SH-SY5Y (cell line): Measurements from ENCODE around the gene C10orf90.

Experiments used
- GATA2 ChIP-seq: IDR thresholded peaks from 2 replicates; pipeline ENCODE4 v1.6.1; 2011; ENCODE audit warnings: mild to moderate bottlenecking, low read depth, low read length
- GATA3 ChIP-seq: IDR thresholded peaks from 2 replicates; pipeline ENCODE4 v1.6.1; 2011; ENCODE audit warnings: low read depth, mild to moderate bottlenecking, low read length, moderate library complexity

C10orf90 gene

DNA sequence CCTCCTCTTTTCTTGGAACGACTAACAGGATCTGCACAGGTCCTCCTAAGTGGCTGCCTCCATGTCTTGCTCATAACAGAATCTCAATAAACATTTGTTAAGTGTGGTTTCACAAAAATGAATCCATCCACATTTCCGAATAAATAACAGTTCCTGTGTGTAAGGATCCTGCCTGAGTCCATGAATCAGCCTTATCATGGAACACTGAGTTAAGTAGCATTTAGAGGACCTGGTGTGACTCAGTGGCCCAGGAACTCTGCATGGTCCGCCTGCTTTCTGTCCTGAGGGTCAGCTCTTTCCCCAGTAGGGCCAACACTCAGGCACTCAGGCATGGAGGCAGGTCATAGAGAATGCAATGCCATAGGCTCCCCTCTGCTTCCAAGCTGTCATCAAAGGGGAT is 15.8 kb upstream of the C10orf90 start:
- TF ChIP-seq GATA3 = no peak

DNA sequence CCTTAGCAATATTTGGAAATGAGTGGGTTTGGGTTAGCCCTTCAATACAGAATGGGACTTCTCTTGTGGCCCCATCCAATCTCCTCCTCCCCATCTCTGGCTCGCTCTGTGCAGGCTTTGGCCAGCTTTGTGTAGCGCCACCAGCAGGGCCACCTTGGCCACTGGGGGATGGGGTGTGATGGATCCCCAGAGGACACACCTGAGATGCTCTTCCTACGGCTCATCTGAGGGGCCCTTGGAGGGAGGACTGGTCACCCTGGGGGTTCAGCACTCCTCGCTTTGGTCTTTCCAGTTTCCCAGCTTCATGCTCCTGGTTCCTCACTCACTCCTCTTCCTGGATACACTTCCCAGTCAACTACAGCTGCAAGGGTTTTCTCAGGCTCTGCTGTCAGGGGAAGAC is 15.3 kb upstream of the C10orf90 start:
- no peak for TF ChIP-seq GATA3
- TF ChIP-seq GATA2 = no peak

DNA sequence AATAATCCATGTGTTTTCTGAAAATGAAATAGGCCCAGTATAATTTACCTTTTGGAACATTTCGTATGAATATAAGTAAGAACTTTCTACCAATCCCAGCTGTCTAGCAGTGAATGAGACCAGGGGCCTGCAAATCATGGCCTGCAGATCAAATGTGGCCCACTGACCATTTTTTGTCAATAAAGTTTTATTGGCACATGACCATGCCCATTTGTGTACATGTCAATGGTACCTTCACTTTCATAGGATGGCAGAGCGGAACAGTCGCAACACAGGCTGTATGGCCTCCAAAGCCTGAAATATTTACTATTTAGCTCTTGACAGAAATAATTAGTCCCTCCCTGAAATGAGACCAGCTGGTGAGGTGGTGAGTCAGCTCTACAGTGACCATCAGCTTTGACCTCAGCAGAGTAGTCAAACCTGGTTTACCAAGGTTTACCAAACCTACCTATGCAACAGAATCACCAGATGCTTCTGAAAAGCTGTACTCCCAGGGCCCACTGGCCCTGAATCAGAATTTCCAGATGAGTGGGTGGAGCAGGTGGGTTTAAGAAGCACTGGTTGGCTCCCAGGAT is 13.8 kb upstream of the C10orf90 start:
- TF ChIP-seq GATA2 (no peak), GATA3 (no peak)

DNA sequence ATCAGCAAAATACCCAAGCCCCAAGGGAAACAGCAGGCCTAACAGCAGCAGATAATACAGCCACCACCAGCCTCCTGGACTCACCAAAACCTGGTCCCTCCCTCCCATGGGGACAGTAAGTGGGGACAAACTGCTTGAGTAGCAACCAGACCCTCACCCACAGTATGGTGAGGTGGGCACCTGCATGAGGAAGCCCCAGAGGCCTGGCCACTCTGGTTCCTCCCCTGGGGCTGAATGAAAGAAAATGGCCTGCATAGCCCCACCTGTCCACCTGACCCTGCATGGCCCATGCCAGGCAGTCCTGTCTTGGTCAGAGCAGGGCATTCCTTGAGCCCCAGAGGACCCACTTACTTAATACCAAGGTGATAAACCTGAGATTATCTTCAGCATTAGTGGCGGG is 13.0 kb upstream of the C10orf90 start:
- TF ChIP-seq GATA3 = no peak
- TF ChIP-seq GATA2 = no peak

DNA sequence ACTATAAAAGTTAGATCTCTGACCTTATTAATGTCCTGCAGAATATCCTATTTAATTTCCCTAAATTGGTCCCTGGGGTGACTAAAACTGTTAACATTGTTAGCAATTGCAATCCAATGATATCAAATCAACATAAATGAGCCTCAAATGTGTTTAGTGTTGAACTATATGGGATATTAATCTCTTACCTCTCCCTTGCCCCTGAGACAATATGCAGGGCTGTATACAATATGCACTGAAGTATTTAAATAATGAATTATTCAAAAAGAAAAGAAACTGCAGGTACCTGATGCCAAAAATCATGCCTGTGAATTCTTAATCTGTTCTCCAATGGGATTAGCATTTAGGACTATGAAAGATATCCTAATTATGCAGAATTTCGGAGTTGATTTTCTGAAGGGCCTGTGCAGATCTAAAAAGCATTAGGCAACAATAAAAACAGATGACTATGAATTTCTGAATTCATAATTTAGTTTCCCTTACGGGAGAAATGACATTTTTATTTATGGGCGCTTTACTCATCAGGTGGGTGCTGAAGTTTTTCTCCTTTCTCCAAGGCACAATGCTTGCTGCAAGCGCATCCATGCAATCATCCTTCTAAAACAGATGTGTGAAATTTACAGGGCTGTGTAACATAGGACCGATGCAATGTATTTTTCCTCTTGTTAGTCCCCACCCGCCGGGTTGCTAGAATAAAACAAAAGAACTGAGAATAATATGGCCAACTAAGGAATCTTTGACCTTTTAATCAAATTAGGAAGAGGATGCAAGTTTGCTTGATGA is 5.4 kb upstream of the C10orf90 start:
- TF ChIP-seq GATA3 = no peak

DNA sequence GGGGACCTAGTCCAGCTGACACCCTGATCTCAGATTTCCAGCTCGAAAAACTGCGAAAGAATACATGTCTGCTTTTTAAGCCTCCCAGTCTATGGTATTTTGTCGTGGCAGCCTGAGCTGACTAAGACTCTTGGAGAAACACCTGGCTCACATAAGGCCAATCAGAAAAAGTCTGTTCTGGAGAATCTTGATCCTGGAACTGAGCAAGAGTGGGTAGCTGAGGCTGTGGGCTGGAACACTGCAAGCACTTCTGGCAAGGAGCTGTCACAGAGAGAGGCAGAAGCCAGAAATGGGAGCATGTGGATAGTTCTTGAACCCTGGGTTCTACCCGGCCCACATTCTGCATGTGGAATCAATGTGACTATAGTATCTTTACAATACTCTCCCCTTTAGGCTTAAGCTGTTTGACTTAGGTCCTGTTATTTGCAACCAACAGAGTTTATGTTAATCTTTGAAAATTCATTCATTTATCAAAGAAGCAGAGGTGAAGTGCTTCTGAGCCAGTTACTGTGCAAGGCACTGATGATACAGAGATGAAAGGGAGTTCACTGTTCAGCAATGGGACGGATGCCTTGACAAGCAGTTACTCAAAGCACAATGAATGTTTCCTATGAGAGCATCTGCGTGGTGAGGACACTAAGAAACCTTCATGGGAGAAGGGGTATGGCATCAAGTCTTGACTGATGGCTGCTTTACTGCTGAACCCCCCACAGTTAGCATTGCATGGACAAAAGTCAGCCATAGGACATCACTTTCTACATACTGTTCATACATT is 4.4 kb upstream of the C10orf90 start:
- no peak for TF ChIP-seq GATA3

DNA sequence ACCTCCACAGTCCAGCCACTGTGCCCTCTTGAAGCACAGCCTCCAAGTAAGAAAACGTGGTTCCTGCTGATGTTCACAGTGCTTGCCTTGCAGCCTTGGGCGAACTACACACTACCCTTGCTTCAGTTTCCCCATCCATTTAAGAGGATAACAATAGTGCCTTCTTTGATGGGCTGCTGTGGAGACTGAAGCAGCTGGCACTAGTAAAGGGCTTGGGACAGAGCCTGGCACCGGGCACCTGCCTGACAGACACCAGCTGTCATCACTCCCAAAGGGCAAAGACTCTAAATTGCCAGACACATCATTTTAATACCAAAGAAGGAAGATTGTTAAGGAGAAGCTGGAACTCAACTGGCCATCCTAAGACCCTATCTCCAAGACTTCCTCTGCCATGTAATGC is 3.1 kb upstream of the C10orf90 start:
- TF ChIP-seq GATA3 (no peak), GATA2 (no peak)

DNA sequence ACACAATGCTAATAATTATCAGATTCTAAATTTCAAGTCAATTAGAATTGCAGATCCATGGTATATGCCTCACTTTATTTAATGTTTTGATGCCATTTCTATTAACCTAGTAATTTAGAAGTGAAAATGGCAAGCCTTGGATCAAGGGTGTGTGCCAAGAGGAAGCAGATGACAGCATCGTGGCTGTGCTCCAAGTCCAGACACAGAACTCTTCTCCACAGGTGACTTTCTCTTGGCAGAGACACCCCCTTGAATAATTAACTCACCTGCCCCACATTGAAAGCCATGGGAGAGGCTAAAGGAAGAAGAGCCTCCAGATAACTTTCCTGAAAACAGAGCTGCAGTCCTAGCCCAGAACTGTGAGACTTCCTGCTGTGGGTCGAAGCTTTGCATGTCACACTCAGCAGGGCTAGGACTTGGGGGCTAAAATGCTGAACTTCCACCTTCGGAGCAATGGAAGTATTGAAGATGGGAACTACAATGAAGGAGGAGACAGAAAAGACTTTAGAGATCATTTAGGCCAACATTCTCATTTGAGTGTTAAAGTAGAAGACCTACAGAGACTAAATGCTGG is 996 bp upstream of the C10orf90 start:
- TF ChIP-seq GATA2 (no peak), GATA3 (no peak)

DNA sequence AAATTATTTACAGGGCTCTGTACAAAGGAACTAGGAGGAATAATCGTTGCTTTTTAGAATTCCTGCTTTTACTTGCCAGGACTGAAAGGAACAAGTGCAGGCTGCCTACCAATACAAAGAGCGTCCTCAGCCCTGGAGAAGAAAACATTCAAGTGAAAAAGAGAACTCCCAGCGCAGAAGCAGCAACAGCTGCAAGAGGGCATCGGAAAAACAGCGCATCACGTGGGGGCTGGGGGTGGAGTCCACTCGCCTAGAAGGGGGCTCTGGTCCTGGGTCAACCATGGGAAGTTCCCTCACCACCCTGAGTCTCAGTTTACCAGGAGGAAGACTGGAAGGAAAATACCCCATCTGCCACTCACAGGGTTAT is 385 bp upstream of the C10orf90 start:
- TF ChIP-seq GATA3 = no peak
- no peak for TF ChIP-seq GATA2

DNA sequence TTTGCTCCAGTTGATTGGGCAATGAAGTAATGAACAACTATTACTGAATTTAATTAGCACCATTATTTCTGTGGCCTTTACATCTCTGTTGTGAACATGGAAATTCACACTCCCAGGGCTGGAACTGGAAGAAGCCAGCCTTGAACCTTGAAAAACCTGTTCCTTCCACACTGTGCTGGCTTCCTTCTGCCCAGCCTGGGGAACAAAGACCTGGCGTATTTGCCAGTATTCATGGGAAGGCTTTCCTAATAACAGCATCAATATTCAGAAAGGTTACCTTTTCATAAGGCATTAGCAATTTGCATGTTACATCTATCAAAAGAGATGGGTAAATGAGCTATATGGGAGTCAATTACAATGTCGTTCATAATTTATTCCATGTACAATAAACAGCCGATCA is 1.3 kb downstream of the C10orf90 start:
- TF ChIP-seq GATA3 (no peak), GATA2 (no peak)

DNA sequence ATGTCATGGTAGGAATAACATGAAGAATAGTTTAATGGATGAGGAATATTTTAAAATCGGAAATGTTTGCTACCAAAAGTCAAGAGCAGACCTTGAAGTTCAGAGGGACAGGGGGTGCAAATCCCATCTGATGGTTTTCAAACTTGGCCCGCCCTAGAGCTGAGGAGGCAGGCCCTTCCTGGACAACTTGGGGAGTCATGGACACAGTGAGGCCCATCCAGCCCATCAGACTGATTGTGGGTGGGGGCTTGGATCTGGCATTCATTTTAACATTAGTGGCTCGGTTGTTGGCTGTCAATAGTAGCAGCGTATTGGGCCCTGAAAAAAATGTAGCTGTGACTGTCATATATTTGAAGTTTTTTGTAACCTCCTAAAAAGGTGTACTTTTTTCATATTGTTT is 2.0 kb downstream of the C10orf90 start:
- TF ChIP-seq GATA2 (no peak), GATA3 (no peak)

DNA sequence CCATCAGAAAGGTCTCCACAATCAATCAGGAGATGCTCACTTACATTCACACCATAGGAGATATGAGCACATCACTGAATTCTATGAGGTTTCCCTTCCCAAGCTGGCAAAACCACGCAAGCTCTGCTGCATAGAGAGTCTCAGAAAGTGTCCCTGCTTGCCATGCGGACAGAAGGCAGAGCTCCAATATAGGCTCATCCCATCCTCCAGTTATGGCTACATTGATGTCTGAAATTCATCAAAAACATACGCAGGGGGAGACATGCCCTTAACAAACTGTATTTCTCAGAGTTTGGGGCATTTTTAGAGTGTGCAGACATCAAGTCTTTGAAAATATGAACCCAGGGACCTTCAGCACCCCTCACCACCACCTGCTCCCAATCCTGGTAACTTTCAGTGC is 2.9 kb downstream of the C10orf90 start:
- TF ChIP-seq GATA2 (no peak), GATA3 (no peak)

DNA sequence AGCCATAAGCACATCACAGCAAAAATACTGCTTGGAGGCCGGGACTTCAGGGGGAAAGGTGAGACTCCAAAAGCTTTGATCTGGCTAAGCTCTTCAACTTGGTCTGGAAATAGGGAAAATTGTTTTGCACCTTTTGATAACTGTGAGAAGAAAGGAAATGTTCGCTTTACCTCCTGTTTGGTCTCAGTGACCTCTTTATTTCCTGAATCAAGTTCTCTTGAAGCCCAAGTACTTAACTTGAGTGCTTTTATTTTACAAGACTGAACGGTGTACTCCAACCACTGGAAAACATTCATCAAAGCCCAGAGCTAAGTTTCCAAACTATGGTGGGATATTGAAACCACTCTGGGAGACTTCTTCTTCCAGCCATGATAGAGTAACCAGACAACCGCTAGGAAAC is 5.3 kb downstream of the C10orf90 start:
- TF ChIP-seq GATA2 (no peak), GATA3 (no peak)

DNA sequence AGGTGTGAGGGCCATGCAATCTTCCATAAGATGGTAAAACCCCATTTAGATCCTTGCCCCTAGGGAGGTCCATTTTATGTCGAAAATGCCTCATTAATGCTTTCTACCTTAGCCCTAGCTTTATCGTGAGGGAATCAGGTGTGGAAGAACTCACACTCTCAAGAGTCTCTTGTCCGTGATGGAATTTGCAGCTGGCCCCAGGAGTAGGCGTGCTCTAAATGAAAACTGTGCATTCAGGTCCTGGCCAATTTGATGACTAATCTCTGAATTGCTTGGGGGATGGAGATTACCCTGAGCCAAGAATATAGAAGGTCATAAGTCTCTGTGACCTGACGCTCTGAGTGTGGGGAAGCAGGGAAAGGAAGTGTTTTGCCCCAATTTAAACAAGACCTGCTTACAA is 6.6 kb downstream of the C10orf90 start:
- TF ChIP-seq GATA3 (no peak), GATA2 (no peak)

DNA sequence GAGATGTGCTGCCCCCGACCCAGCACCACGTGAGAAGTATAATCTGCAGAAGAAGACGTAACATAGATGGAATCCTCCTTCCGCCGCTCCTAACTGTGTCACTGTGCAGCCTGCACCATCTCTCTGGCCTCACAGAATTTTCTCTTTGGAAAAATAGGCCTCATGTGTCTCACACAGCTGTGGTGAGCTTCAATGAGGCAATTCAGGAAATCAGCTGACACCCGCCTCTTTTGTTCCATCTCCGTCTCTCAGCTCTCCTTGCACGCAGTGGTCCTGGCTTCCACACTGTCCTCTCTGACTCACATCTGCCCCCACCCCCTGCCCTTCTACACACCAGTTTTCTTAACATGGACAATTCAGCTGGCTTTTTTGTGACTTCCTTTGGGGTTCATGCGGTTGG is 7.2 kb downstream of the C10orf90 start:
- TF ChIP-seq GATA3 (no peak), GATA2 (no peak)

DNA sequence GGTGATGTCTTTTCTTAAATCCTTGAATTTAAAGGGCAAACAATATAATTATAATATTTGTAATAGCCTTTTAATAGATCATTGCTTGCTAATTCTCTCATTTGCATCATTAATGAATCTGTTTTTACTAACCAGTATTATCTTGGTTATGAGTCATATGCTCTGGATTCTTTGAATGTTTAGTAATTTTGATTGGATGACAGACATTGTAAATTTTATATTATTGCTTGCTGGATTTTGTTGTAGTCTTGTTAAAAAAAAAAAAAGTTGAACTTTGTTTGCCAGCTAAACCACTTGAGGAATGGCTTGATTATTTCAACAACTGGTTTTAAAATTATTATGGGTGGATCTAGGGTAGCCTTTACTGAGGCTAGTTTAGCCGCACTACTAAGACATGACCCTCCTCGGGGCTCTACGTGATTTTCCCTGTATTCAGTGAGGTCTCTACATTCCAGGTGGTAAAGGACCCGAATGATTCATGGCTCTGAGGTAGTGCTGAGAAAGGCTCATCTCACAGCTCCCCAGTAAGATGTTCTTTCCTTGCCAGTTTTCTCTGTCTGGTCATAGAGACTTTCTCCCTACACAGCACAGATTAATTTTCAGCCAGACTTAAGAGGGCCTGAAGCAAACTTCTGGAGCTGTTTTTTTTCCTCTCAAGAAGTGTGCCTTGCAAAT is 8.5 kb downstream of the C10orf90 start:
- TF ChIP-seq GATA3 (no peak), GATA2 (no peak)

DNA sequence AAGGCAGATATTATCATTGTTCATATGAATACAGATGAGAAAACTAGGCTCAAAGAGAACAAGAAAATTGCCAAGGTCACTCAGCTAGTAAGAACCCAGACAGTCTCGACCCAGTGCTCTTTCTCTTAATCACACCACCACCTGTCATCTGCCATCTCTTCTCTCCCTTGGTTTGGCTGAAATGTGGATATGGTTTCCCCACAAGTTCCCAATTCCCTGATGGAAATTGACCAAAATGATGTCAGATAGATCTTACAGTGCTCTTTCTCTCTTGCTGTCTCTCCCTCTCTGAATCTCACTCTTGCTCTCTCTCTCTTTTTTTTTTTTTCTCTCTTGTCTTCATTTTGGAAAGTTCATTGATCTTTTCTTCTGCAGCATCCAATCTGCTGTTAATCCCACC is 9.1 kb downstream of the C10orf90 start:
- TF ChIP-seq GATA2 (no peak), GATA3 (no peak)
